ENCODE measurements around the gene AFF1.
"Not testable (repeated sequence)": the region's sequence is repeated elsewhere in the genome, so short reads cannot be mapped to it uniquely, and the experiment has no call there.

Gene AFF1

GRCh38 chr4:87134122-87134521 lies 199.3 kb downstream of the AFF1 start:
- H3K27ac ChIP-seq = no peak overlapping the region
- no peaks in the 10 kb centered on the region for H3K27me3 ChIP-seq
- DNase-seq = no peak
- peaks cover 0 to 7% (median 0%) of the 10 kb centered on the region in 4 donors for H3K4me1 ChIP-seq
- H3K36me3 ChIP-seq = peaks cover 82 to 94% (median 91%) of the 10 kb centered on the region in 3 donors
- TF ChIP-seq CTCF (IDR thresholded peaks at IDR 0.05) = no peak
- intact Hi-C loops (cut with DNase I; ENCODE audit: low total_unique reads) = no loop called here
- H3K4me3 ChIP-seq = no peak overlapping the region
- no peaks in the 10 kb centered on the region for H3K9me3 ChIP-seq

DNA sequence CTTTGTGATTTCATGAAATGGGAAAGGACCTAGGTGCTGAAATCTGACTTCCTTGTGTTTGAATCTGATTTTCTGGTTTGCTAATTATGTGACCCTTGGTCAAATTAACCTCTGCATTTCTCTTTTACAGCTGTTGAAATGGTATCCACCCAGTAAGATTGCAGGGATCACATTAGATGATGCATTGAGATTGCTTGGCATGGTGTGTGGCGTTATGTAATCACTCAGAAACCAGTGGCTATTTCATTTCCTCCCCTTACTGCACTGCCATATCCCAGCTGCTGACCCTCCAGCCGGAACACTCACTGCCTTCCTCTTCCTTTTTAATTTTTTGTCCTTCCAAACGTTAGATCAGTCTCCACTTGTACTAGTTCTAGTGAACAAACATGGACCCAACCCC lies 206.6 kb downstream of the AFF1 start:
- intact Hi-C loops (cut with DNase I; ENCODE audit: low total_unique reads) = no loop called here
- no peak for DNase-seq
- Histone ChIP-seq H3K27me3 (no peaks in the 10 kb centered on the region), H3K4me1 (no peaks in the 10 kb centered on the region), H3K9me3 (no peaks in the 10 kb centered on the region), H3K4me3 (no peak overlapping the region), H3K27ac (no peak overlapping the region), H3K36me3 (peaks cover 30 to 70% (median 63%) of the 10 kb centered on the region in 3 donors)
- TF ChIP-seq CTCF (IDR thresholded peaks at IDR 0.05) = no peak

GRCh38 chr4:87144356-87144755 lies 209.5 kb downstream of the AFF1 start:
- Histone ChIP-seq H3K4me3 (no peak overlapping the region), H3K36me3 (peaks cover 6 to 49% (median 47%) of the 10 kb centered on the region in 3 donors), H3K9me3 (no peaks in the 10 kb centered on the region), H3K27me3 (no peaks in the 10 kb centered on the region), H3K27ac (no peak overlapping the region), H3K4me1 (no peaks in the 10 kb centered on the region)
- no peak for TF ChIP-seq CTCF (IDR thresholded peaks at IDR 0.05)
- DNase-seq = no peak
- intact Hi-C loops (cut with DNase I; ENCODE audit: low total_unique reads) = no loop called here

- DNase-seq; H3K9me3 ChIP-seq; H3K27ac ChIP-seq; intact Hi-C loops (cut with DNase I; ENCODE audit: low total_unique reads); H3K27me3 ChIP-seq; H3K4me3 ChIP-seq; H3K4me1 ChIP-seq: not testable (repeated sequence)
- peaks cover 6 to 39% (median 39%) of the 10 kb centered on the region in 3 donors for H3K36me3 ChIP-seq
Measured at GRCh38 chr4:87145934-87146333, 211.1 kb downstream of the AFF1 start.

- H3K4me1 ChIP-seq = peaks cover 0 to 5% (median 0%) of the 10 kb centered on the region in 4 donors
- no peak overlapping the region for H3K27ac ChIP-seq
- intact Hi-C loops (cut with DNase I; ENCODE audit: low total_unique reads) = no loop called here
- no peaks in the 10 kb centered on the region for H3K9me3 ChIP-seq
- no peak overlapping the region for H3K4me3 ChIP-seq
- no peak for TF ChIP-seq CTCF (IDR thresholded peaks at IDR 0.05)
- H3K27me3 ChIP-seq = no peaks in the 10 kb centered on the region
- H3K36me3 ChIP-seq = peaks cover 6 to 27% (median 27%) of the 10 kb centered on the region in 3 donors
- DNase-seq = no peak
Measured at GRCh38 chr4:87147116-87147515, 212.3 kb downstream of the AFF1 start.

GRCh38 chr4:87150498-87151261 lies 215.9 kb downstream of the AFF1 start:
- intact Hi-C loops (cut with DNase I; ENCODE audit: low total_unique reads) = loop anchor here (5.0 kb wide), 1 partner anchor 87 kb away; no protein-coding TSS in a partner anchor
- peak in 1 of 2 donors; percentile 29 for DNase-seq
- H3K27me3 ChIP-seq = no peaks in the 10 kb centered on the region
- H3K36me3 ChIP-seq = peaks cover 0 to 5% (median 0%) of the 10 kb centered on the region in 3 donors
- no peak overlapping the region for H3K4me3 ChIP-seq
- H3K27ac ChIP-seq = no peak overlapping the region
- no peaks in the 10 kb centered on the region for H3K9me3 ChIP-seq
- peak; percentile 89 to 90 for TF ChIP-seq CTCF (IDR thresholded peaks at IDR 0.05)
- peaks cover 0 to 5% (median 0%) of the 10 kb centered on the region in 4 donors for H3K4me1 ChIP-seq

Measured in tibial artery (tissue), 4 donors.